Ishikawa (cell line): ENCODE data around the gene NHLRC4.

Source experiments
- CEBPB ChIP-seq: IDR thresholded peaks from 2 replicates; pipeline ENCODE4 v1.6.1; 2012
- CREB1 ChIP-seq: IDR thresholded peaks from 2 replicates; pipeline ENCODE4 v1.6.1; 2012; ENCODE audit warnings: low read depth
- EGR1 ChIP-seq: IDR thresholded peaks from 2 replicates; pipeline ENCODE4 v1.6.1; 2012
- EP300 ChIP-seq: IDR thresholded peaks from 2 replicates; pipeline ENCODE4 v1.6.1; 2012; ENCODE audit warnings: borderline replicate concordance
- FOXM1 ChIP-seq: IDR thresholded peaks from 2 replicates; pipeline ENCODE4 v1.6.1; 2012; ENCODE audit warnings: low read depth, borderline replicate concordance
- NFIC ChIP-seq: IDR thresholded peaks from 2 replicates; pipeline ENCODE4 v1.6.1; 2012
- RAD21 ChIP-seq: IDR thresholded peaks from 2 replicates; pipeline ENCODE4 v1.6.1; 2012; ENCODE audit warnings: low read depth
- TAF1 ChIP-seq: IDR thresholded peaks from 2 replicates; pipeline ENCODE4 v1.6.1; 2012; ENCODE audit warnings: low read depth, mild to moderate bottlenecking
- TCF12 ChIP-seq: IDR thresholded peaks from 2 replicates; pipeline ENCODE4 v1.6.1; 2012; ENCODE audit warnings: low read depth
- TEAD4 ChIP-seq: IDR thresholded peaks from 2 replicates; pipeline ENCODE4 v1.6.1; 2012
- YY1 ChIP-seq: IDR thresholded peaks from 2 replicates; pipeline ENCODE4 v1.6.1; 2012; ENCODE audit warnings: low read depth
- ZBTB7A ChIP-seq: IDR thresholded peaks from 2 replicates; pipeline ENCODE4 v1.6.1; 2012; ENCODE audit warnings: low read depth
- TF ChIP-seq, protein P1 (sequence below): IDR thresholded peaks from 2 replicates; pipeline ENCODE4 v1.6.1; 2012; ENCODE audit warnings: low read depth, mild to moderate bottlenecking
- TF ChIP-seq, protein P2 (sequence below): IDR thresholded peaks from 2 replicates; pipeline ENCODE4 v1.6.1; 2012
- TF ChIP-seq, protein P3 (sequence below): IDR thresholded peaks from 2 replicates; pipeline ENCODE4 v1.6.1; 2012

The NHLRC4 gene

DNA sequence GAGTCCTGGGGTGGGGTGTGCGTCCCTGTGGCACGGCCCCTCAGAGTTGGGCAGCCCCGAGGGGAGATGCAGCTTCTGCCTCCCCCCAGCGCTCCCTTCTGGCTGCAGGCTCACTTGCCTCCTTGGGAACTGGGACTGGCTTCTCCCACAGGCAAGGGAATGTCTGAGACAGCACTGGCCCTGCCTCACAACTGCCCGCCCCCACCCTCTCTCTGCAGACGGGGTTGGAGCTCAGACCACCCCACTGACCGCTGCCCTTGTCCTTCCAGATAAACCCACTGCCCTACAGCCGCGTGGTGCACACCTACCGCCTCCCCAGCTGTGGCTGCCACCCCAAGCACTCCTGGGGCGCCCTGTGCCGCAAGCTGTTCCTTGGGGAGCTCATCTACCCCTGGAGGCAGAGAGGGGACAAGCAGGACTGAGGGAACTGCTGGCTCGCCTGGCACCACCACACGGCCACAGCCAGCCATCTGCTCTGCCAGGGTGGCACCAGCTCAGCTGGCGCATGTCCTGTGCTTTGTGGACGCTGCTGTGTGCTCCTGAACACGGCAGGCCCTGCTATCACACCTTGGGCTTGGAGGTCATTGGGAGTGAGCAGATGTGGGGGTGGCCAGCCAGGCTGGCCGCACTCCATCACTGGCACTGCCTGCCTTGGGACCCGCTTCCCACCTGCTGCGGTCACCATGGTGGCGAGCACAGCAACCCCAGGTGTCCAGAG is 16.0 kb downstream of the NHLRC4 start:
- TF ChIP-seq CEBPB (no peak), TAF1 (no peak), FOXM1 (no peak), NFIC (no peak), EP300 (no peak), RAD21 (no peak), TCF12 (no peak), CREB1 (no peak), ZBTB7A (no peak), TEAD4 (no peak), YY1 (no peak), EGR1 (no peak)
- TF ChIP-seq, protein P1, sequence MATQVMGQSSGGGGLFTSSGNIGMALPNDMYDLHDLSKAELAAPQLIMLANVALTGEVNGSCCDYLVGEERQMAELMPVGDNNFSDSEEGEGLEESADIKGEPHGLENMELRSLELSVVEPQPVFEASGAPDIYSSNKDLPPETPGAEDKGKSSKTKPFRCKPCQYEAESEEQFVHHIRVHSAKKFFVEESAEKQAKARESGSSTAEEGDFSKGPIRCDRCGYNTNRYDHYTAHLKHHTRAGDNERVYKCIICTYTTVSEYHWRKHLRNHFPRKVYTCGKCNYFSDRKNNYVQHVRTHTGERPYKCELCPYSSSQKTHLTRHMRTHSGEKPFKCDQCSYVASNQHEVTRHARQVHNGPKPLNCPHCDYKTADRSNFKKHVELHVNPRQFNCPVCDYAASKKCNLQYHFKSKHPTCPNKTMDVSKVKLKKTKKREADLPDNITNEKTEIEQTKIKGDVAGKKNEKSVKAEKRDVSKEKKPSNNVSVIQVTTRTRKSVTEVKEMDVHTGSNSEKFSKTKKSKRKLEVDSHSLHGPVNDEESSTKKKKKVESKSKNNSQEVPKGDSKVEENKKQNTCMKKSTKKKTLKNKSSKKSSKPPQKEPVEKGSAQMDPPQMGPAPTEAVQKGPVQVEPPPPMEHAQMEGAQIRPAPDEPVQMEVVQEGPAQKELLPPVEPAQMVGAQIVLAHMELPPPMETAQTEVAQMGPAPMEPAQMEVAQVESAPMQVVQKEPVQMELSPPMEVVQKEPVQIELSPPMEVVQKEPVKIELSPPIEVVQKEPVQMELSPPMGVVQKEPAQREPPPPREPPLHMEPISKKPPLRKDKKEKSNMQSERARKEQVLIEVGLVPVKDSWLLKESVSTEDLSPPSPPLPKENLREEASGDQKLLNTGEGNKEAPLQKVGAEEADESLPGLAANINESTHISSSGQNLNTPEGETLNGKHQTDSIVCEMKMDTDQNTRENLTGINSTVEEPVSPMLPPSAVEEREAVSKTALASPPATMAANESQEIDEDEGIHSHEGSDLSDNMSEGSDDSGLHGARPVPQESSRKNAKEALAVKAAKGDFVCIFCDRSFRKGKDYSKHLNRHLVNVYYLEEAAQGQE, result no peak
- TF ChIP-seq, protein P2, sequence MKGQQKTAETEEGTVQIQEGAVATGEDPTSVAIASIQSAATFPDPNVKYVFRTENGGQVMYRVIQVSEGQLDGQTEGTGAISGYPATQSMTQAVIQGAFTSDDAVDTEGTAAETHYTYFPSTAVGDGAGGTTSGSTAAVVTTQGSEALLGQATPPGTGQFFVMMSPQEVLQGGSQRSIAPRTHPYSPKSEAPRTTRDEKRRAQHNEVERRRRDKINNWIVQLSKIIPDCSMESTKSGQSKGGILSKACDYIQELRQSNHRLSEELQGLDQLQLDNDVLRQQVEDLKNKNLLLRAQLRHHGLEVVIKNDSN, result no peak

DNA sequence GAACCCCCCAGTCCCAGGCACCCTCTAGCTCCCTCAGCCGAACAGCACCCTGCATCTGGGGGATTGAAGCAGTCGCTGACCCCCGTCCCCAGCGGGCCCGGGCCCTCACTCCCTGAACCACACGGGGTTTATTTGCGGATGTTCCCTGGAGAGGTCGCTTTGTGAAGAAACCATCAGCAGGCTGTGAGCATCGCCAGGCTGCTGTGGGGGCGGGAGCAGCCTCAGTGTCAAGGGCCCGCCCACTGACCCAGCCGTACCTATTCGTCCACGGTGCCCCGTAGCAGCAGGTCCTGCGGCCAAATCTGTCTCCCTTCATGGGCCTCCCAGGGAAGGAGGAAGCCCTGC is 16.6 kb downstream of the NHLRC4 start:
- TF ChIP-seq ZBTB7A, result no peak
- no peak for TF ChIP-seq RAD21
- TF ChIP-seq YY1, result no peak
- no peak for TF ChIP-seq TEAD4
- TF ChIP-seq EP300, result no peak
- TF ChIP-seq CEBPB, result no peak
- TF ChIP-seq TAF1, result no peak
- TF ChIP-seq NFIC, result no peak
- TF ChIP-seq, protein P1, result no peak
- TF ChIP-seq, protein P3, sequence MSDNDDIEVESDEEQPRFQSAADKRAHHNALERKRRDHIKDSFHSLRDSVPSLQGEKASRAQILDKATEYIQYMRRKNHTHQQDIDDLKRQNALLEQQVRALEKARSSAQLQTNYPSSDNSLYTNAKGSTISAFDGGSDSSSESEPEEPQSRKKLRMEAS, result no peak
- no peak for TF ChIP-seq CREB1
- no peak for TF ChIP-seq EGR1
- TF ChIP-seq, protein P2, result no peak
- TF ChIP-seq FOXM1, result no peak
- no peak for TF ChIP-seq TCF12

DNA sequence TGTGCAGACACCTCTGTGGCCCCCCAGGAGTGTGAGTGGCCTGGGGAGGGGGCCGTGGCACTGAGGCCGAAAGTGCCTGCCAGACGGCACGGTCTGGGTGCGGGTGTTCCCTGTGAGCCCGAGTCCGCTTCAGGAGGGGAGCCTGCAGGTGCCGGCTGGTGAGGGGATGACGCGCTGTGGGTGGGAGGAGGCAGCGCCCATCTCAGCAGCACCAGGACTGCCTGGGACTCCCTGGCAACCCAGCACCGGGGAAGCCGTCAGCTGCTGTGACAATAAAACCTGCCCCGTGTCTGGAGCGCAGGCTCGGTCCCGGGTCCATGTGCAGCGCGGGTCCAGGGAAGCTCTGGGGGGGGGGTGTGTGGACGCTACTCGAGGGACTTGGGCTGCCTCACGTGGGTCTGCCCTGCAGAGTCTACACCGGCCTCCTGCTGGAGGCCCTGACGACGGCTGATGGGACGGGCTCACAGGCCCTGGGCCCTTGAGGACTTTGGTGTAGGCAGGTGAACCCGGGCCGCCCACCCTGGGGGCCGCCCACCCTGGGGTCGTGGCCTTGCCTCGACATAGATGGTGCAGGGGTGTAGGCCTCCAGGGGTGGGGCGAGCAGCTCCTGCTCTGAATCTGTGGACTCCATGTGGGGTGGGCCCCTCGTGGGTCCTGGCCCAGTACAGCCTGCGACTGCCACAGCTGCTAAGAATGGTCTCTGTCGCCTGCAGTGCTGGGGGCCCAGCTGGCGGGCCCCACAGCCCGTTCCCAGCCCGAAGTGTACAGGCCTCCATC is 17.2 kb downstream of the NHLRC4 start:
- no peak for TF ChIP-seq EGR1
- TF ChIP-seq RAD21, result no peak
- no peak for TF ChIP-seq FOXM1
- TF ChIP-seq TAF1, result no peak
- TF ChIP-seq, protein P3, result no peak
- no peak for TF ChIP-seq EP300
- no peak for TF ChIP-seq TEAD4

DNA sequence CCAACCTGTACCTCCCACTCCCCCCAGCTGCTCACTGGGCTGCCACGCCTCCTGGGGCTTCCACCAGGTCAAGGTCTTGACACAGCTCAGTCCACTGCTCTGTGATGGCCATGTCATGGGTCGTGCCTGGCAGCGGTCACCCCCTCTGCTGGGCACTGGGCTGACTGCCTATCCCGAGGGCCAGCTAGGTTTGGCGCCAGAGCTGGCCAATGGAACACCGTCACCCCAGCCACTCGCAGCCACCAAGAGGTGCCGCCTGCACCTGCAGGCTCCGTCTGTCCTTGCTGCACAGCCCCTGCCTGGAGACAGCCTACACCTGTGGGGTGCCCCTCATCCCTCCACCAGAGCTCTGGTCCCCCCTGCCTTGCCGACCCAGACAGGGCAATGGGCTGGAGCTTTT is 18.5 kb downstream of the NHLRC4 start:
- TF ChIP-seq, protein P3, result peak; percentile 17; the same call in 1 of the 2 replicates
- TF ChIP-seq, protein P1, result no peak
- TF ChIP-seq ZBTB7A, result no peak
